Endothelial cell of umbilical vein (primary cell): ENCODE measurements around the gene ST6GALNAC3. TPM values are rescaled to one million over a fixed set of nuclear protein-coding genes. Genes with fewer than 3 reads are reported as not detected.
"Not testable (repeated sequence)": the region's sequence is repeated elsewhere in the genome, so short reads cannot be mapped to it uniquely, and the experiment has no call there.

Experiments used
- BruUV-seq: library from RNA; stranded (reverse); fragments of 400-500 nt; replicated peaks from 2 replicates; lab custom pipeline; 2021; lab: Mats Ljungman, UMichigan
- CTCF ChIA-PET: fragments of 300-600, 350-600 bp; sonication (Branson Sonifier 250); formaldehyde crosslinking; loops from one replicate; lab custom pipeline; 2021; ENCODE audit warnings: antibody characterized with exemption, inconsistent platforms; lab: Charles Lee
- POLR2A ChIA-PET: fragments of 300-600, 350-600 bp; sonication (Branson Sonifier 250); formaldehyde crosslinking; loops from one replicate; lab custom pipeline; 2021; ENCODE audit warnings: antibody characterized with exemption, inconsistent platforms; lab: Charles Lee
- DNase-seq: peaks from one replicate; pipeline ENCODE4 v3.0.0-alpha.2; 2011; ENCODE audit warnings: low read depth, low spot score
- FAIRE-seq: peaks from 2 replicates; lab custom pipeline; 2011; peaks lifted over from hg19 to GRCh38; lab: Jason Lieb, UNC
- H2AFZ ChIP-seq: 2 replicates; pipeline ENCODE4 v1.6.0; 2012; ENCODE audit warnings: low read depth, low read length, control low read depth, inconsistent platforms
- H3K27ac ChIP-seq: 2 replicates; pipeline ENCODE4 v1.5.1; 2011; ENCODE audit warnings: low read depth, mild to moderate bottlenecking, control low read depth, low read length, moderate library complexity; ENCODE audit not compliant: insufficient read depth
- H3K27me3 ChIP-seq, 2 experiments: 2 replicates each; pipeline versions ENCODE4 v1.6.0 to v1.6.1; 2011; ENCODE audit warnings: low read length in 2 of 2, mixed read lengths in 1 of 2; ENCODE audit not compliant: control insufficient read depth in 2 of 2, insufficient read depth in 2 of 2
- H3K36me3 ChIP-seq, 2 experiments: 2 replicates in 1 of 2; 3 replicates in 1 of 2; pipeline ENCODE4 v1.5.1; 2011; ENCODE audit warnings: low read length in 2 of 2, mild to moderate bottlenecking in 1 of 2, moderate library complexity in 1 of 2; ENCODE audit not compliant: control insufficient read depth in 2 of 2, insufficient read depth in 2 of 2; ENCODE audit errors: extremely low read depth in 1 of 2
- H3K4me1 ChIP-seq: 3 replicates; pipeline ENCODE4 v1.5.1; 2011; ENCODE audit warnings: mild to moderate bottlenecking, low read length; ENCODE audit not compliant: control insufficient read depth, insufficient read depth; ENCODE audit errors: extremely low read depth
- H3K4me2 ChIP-seq: 2 replicates; pipeline ENCODE4 v1.6.1; 2011; ENCODE audit warnings: low read length, control low read depth, mixed read lengths; ENCODE audit not compliant: insufficient read depth
- H3K4me3 ChIP-seq, 3 experiments: fragments of 200-600 bp in 1 of 3; sonication (generic), shearing (Covaris generic) in 1 of 3; replicated peaks in 1 of 3; 2 replicates each; pipeline ENCODE4 v1.5.1; 2011 to 2016; ENCODE audit warnings: control low read depth in 3 of 3, low read length in 3 of 3, mild to moderate bottlenecking in 2 of 3, inconsistent platforms in 1 of 3, low read depth in 1 of 3, moderate library complexity in 1 of 3; ENCODE audit not compliant: insufficient read depth in 1 of 3
- H3K79me2 ChIP-seq: 2 replicates; pipeline ENCODE4 v1.6.0; 2012; ENCODE audit warnings: low read length, inconsistent platforms; ENCODE audit not compliant: control insufficient read depth, insufficient read depth
- H3K9ac ChIP-seq: replicated peaks from 2 replicates; pipeline ENCODE3; 2011; ENCODE audit warnings: low read length, control low read depth; ENCODE audit not compliant: insufficient read depth; ENCODE audit errors: extremely low read depth
- H3K9me1 ChIP-seq: replicated peaks from 3 replicates; pipeline ENCODE4 v1.6.0; 2011; ENCODE audit warnings: mild to moderate bottlenecking, low read length; ENCODE audit not compliant: control insufficient read depth, insufficient read depth; ENCODE audit errors: extremely low read depth
- H3K9me3 ChIP-seq: replicated peaks from 2 replicates; pipeline ENCODE4 v1.5.1; 2012; ENCODE audit warnings: low read length, inconsistent platforms; ENCODE audit not compliant: control insufficient read depth, insufficient read depth
- H4K20me1 ChIP-seq: replicated peaks from 2 replicates; pipeline ENCODE3; 2011; ENCODE audit warnings: mild to moderate bottlenecking, low read length; ENCODE audit not compliant: control insufficient read depth, insufficient read depth; ENCODE audit errors: extremely low read depth
- CTCF ChIP-seq, 2 donors: IDR thresholded peaks; 1 replicate in 1 of 2; 2 replicates in 1 of 2; pipeline ENCODE4 v1.5.1; 2011; ENCODE audit warnings: low read length in 2 of 2, mild to moderate bottlenecking in 2 of 2, moderate library complexity in 2 of 2, control low read depth in 1 of 2, inconsistent platforms in 1 of 2, low read depth in 1 of 2; ENCODE audit not compliant: insufficient read depth in 1 of 2; ENCODE audit errors: extremely low read depth in 1 of 2
- EZH2 ChIP-seq: IDR thresholded peaks from 2 replicates; pipeline ENCODE4 v1.6.1; 2012; ENCODE audit warnings: borderline replicate concordance, low read depth, mild to moderate bottlenecking, moderate library complexity, low read length, inconsistent platforms; ENCODE audit not compliant: severe bottlenecking
- FOS ChIP-seq: IDR thresholded peaks from 2 replicates; pipeline ENCODE4 v1.6.1; 2011; ENCODE audit warnings: mild to moderate bottlenecking, low read length, moderate library complexity, borderline replicate concordance; ENCODE audit not compliant: insufficient read depth
- GATA2 ChIP-seq: IDR thresholded peaks from 2 replicates; pipeline ENCODE4 v1.7.0; 2011; ENCODE audit warnings: low read depth, mild to moderate bottlenecking, moderate library complexity, mixed read lengths, low read length; ENCODE audit not compliant: insufficient read length, insufficient read depth
- JUN ChIP-seq: IDR thresholded peaks from 2 replicates; pipeline ENCODE4 v1.6.1; 2011; ENCODE audit warnings: borderline replicate concordance, low read depth; ENCODE audit not compliant: insufficient read length, insufficient read depth
- MAX ChIP-seq: IDR thresholded peaks from 2 replicates; pipeline ENCODE4 v1.6.1; 2011; ENCODE audit not compliant: insufficient read depth, insufficient read length
- MYC ChIP-seq: IDR thresholded peaks from one replicate; pipeline ENCODE4 v1.6.1; 2011; ENCODE audit warnings: mild to moderate bottlenecking, low read depth, low read length
- POLR2A ChIP-seq: IDR thresholded peaks from 2 replicates; pipeline ENCODE4 v1.6.1; 2012; ENCODE audit warnings: low read depth, mild to moderate bottlenecking, control low read depth, low read length
- POLR2AphosphoS5 ChIP-seq: IDR thresholded peaks from 2 replicates; pipeline ENCODE4 v1.6.1; 2012; ENCODE audit warnings: low read depth, mild to moderate bottlenecking, control low read depth, low read length, moderate library complexity; ENCODE audit not compliant: insufficient read depth
- dilution Hi-C: fragments of 300-500 bp; cut with MboI; formaldehyde crosslinking; loops from one replicate; pipeline ENCODE4 v1.15.0; 2019; ENCODE audit warnings: low sequenced_read_pairs; ENCODE audit not compliant: extremely low pct_ligation_motif_present
- intact Hi-C: fragments of 100-400 bp; cut with micrococcal nuclease; formaldehyde crosslinking; loops from one replicate; pipeline ENCODE4 v1.10.0; 2022
- polyA plus RNA-seq, 4 experiments: library from polyadenylated mRNA; depleted of rRNA in 3 of 4; stranded (reverse) in 3 of 4; unstranded in 1 of 4; fragments of >200 nt; gene quantifications; 2 replicates each; pipeline versions ENCODE4 v1.2.1 to v1.2.3, GENCODE V29; 2011 to 2012; ENCODE audit warnings: missing spikeins in 1 of 4
- total RNA-seq: library from RNA; stranded (reverse); gene quantifications from 2 replicates; pipeline ENCODE4 v1.2.3, GENCODE V29; 2021

ST6GALNAC3 gene
- total and polyA plus RNA-seq, 2 donors (not counting 3 experiments of a cell fraction or from before 2014, with no cell fraction given): 7.6 to 48.3 TPM

GRCh38 chr1:76644139-76644538 is 569.6 kb downstream of the ST6GALNAC3 start:
- no peaks in the 10 kb centered on the region for H3K9me1 ChIP-seq
- CTCF ChIA-PET: interaction anchor here (1.2 kb wide), 1 partner anchor 20 kb away, joined by 3 read pairs; no protein-coding TSS in a partner anchor

GRCh38 chr1:76652860-76653259 is 578.3 kb downstream of the ST6GALNAC3 start:
- CTCF ChIA-PET: interaction anchor here (1.2 kb wide), 1 partner anchor 498 kb away, joined by 3 read pairs; no protein-coding TSS in a partner anchor
- DNase-seq, H3K4me2 ChIP-seq, BruUV-seq, H4K20me1 ChIP-seq, intact Hi-C loops, POLR2A ChIA-PET, H3K79me2 ChIP-seq, H3K36me3 ChIP-seq, dilution Hi-C loops, H3K9me3 ChIP-seq, H3K27ac ChIP-seq, FAIRE-seq, H3K4me1 ChIP-seq, H3K27me3 ChIP-seq, H2AFZ ChIP-seq, H3K9ac ChIP-seq, H3K9me1 ChIP-seq, H3K4me3 ChIP-seq: not testable (repeated sequence)

More at GRCh38 chr1:76644139-76644538, 569.6 kb downstream of the ST6GALNAC3 start:
- Histone ChIP-seq H3K27ac (no peak overlapping the region), H3K27me3 (no peaks in the 10 kb centered on the region), H3K36me3 (no peaks in the 10 kb centered on the region), H3K9ac (no peak overlapping the region), H2AFZ (no peak overlapping the region), H3K4me3 (no peak overlapping the region), H4K20me1 (no peaks in the 10 kb centered on the region), H3K9me3 (no peaks in the 10 kb centered on the region), H3K4me1 (no peaks in the 10 kb centered on the region), H3K4me2 (no peak overlapping the region), H3K79me2 (no peaks in the 10 kb centered on the region)
- DNase-seq (no peak), FAIRE-seq (no peak)
- TF ChIP-seq FOS (no peak), CTCF (IDR thresholded peaks at IDR 0.05; ENCODE audit: extremely low read depth in 1 of 2, insufficient read depth in 1 of 2, low read depth in 1 of 2, low read length in 2 of 2) (no peak), POLR2A (no peak), MAX (no peak), EZH2 (no peak), JUN (no peak), MYC (no peak), GATA2 (no peak), POLR2AphosphoS5 (no peak)
- intact Hi-C loops (no loop called here), dilution Hi-C loops (no loop called here)
- POLR2A ChIA-PET: no interaction called here
- BruUV-seq: no TSS peak
